ENCODE data around the gene COL4A6.

The COL4A6 gene

DNA sequence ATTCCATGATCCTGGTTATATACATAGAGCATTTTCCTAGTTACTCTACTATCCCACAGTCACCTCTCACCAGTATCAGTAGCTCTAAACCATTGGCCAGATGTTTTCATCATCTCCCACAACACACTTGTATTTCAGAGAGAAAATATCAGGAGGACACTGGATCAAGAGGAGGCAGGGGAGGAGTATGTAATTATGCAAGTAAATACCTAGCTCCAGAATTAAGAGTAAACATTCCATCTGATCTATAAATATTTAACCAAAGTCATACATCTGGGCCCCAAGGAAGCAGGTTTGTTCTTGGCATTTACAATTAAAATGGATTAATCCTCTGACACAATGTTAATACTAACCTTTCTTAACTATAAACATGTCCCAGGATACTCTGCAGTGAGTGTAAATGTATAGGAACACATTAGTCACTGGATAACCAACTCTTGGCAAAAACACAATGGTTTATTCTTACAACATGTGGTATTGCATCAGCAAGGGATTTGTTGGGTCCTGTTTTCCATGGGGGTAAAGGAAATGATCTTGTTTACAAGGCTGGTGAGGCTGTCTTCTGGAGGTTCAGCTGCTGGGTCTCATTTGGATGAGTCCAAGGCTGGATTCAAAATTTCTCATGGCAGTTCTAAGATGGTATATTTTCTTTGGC lies 176.5 kb downstream of the COL4A6 start:
- H3K36me3 ChIP-seq (ENCODE audit: insufficient read depth, low read depth, low read length): no peaks in the 10 kb centered on the region
- H3K27ac ChIP-seq (ENCODE audit: low read length): no peak overlapping the region
- no peak overlapping the region for H3K9ac ChIP-seq (ENCODE audit: low read depth, low read length)
- H3K4me3 ChIP-seq (ENCODE audit: low read length): no peak overlapping the region
- H3K4me1 ChIP-seq (ENCODE audit: insufficient read depth, low read length): no peaks in the 10 kb centered on the region
- no peaks in the 10 kb centered on the region for H3K9me3 ChIP-seq (ENCODE audit: insufficient read depth, low read depth, low read length)
- no peaks in the 10 kb centered on the region for H3K27me3 ChIP-seq (ENCODE audit: insufficient read depth, low read length)

DNA sequence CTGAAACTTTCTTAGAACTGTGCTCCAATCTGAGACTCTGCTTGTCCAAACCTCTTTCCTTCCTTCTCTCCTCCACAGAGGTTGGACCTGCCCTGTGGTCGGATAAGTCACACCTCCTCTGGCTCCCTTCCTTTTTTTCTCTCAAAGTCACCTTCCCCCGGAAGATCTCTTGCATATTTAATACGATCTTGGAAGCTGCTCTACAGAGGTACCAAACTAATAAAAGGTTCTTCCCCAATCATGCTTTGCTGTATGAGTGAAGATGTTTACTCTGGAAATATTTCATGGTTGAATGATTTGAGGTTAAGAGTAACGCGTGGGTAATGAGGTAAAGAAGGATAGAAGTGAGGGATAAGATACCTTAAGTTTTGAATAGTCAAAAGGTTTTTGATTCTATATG lies 180.7 kb downstream of the COL4A6 start:
- Histone ChIP-seq H3K4me1 (ENCODE audit: insufficient read depth, low read length) (no peaks in the 10 kb centered on the region), H3K4me3 (ENCODE audit: low read length) (no peak overlapping the region), H3K36me3 (ENCODE audit: insufficient read depth, low read depth, low read length) (no peaks in the 10 kb centered on the region), H3K27ac (ENCODE audit: low read length) (no peak overlapping the region), H3K27me3 (ENCODE audit: insufficient read depth, low read length) (no peaks in the 10 kb centered on the region), H3K9ac (ENCODE audit: low read depth, low read length) (no peak overlapping the region), H3K9me3 (ENCODE audit: insufficient read depth, low read depth, low read length) (no peaks in the 10 kb centered on the region)

DNA sequence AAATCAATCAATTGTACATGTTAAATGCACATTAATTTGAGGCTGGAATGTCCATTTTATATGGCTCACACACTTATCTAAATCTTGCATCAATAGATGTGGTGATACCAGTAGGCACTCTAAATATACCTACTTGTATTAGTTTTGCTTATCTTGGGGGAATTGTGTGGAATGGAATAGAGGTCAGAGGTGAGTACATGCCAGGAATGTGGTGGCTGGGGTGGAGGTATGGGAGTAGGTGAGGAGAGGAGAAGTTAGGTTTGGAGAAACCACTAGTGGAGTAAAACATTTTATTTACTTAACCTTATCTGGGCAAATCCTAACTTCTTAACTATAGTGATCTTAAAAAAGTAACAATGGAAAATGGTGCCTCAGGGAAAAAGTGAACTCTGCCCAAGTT lies 183.6 kb downstream of the COL4A6 start:
- Histone ChIP-seq H3K27me3 (ENCODE audit: insufficient read depth, low read length) (no peaks in the 10 kb centered on the region), H3K4me3 (ENCODE audit: low read length) (no peak overlapping the region)

DNA sequence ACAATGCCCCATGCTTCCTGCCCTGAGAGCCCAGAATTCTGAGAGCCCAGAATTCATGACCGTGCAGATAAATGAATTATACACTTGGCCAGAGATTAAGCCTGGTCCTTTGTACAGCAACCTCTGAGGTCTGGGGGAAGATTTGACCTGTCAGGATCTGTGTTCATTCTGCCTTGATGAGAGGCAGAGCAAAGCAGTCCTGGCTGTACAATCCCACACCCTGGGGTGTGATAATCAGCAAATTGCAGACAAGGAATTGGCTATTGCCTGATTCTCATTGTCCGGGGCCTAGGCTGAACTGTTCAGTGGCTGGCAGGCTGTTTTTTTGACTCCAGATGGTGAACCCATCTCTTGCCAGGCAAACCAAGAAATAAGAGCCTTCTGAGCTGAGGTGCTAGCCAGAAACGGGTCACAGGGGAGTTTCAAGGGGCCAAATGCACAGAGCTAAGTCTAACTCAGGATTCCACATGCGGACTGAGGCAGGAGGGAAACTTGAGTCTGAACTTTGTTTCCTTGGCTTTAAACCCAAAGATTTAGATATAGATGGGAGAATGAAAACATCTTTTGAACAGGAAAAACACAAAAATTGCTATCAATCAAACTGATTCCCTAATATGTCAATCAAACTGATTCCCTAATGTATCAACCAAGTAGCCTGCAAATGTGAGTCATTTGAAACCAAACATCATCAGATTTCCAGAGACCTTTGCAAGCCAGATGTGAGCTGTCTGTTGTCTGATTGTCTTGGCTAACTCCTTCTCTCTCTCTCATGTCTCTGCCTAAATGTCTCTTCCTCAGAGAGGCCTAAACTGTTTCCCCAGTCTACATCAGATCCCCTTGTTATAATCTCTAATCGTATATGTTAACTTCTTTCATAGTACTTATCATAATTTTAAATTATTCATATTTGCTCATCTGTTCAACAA lies 187.3 kb downstream of the COL4A6 start:
- H3K4me1 ChIP-seq (ENCODE audit: insufficient read depth, low read length): no peaks in the 10 kb centered on the region
- H3K4me3 ChIP-seq (ENCODE audit: low read length): no peak overlapping the region
- no peaks in the 10 kb centered on the region for H3K36me3 ChIP-seq (ENCODE audit: insufficient read depth, low read depth, low read length)
- H3K9me3 ChIP-seq (ENCODE audit: insufficient read depth, low read depth, low read length): no peaks in the 10 kb centered on the region
- H3K27me3 ChIP-seq (ENCODE audit: insufficient read depth, low read length): no peaks in the 10 kb centered on the region
- no peak overlapping the region for H3K27ac ChIP-seq (ENCODE audit: low read length)
- H3K9ac ChIP-seq (ENCODE audit: low read depth, low read length): no peak overlapping the region

More for the DNA sequence above, 183.6 kb downstream of the COL4A6 start:
- Histone ChIP-seq H3K4me1 (ENCODE audit: insufficient read depth, low read length) (no peaks in the 10 kb centered on the region), H3K9me3 (ENCODE audit: insufficient read depth, low read depth, low read length) (no peaks in the 10 kb centered on the region), H3K36me3 (ENCODE audit: insufficient read depth, low read depth, low read length) (no peaks in the 10 kb centered on the region), H3K27ac (ENCODE audit: low read length) (no peak overlapping the region), H3K9ac (ENCODE audit: low read depth, low read length) (no peak overlapping the region)

DNA sequence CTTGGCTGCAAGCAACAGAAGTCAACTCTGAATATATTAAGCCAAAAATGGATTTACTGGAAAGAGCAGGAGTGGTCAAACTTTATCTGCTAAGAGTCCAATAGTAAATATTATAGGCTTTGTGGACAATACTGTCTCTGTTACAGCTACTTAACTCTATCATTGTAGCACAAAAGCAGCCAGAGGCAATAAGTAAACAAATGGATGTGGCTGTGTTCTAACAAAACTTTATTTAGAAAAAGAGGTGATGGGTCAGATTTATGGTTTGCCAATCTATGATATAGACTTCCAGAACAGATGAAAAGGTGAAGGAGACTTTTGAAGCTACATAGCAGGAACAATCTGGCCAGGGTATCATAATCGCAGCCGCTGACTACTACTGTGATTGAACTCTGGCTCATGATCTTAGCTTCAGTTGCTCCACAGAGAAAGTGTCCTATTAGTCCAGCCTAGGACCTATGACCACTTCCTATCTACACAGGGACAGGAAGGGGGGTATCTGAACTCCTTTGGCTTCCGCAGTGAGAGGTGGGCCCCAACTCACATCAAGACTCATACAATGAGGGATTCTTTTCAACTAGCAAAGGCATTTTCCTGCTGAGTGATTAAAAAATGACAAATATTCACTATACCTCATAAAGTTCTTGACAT lies 191.8 kb downstream of the COL4A6 start:
- H3K27me3 ChIP-seq (ENCODE audit: insufficient read depth, low read length): no peaks in the 10 kb centered on the region
- H3K9me3 ChIP-seq (ENCODE audit: insufficient read depth, low read depth, low read length): no peaks in the 10 kb centered on the region
- H3K27ac ChIP-seq (ENCODE audit: low read length): no peak overlapping the region
- H3K36me3 ChIP-seq (ENCODE audit: insufficient read depth, low read depth, low read length): no peaks in the 10 kb centered on the region
- no peaks in the 10 kb centered on the region for H3K4me1 ChIP-seq (ENCODE audit: insufficient read depth, low read length)
- H3K9ac ChIP-seq (ENCODE audit: low read depth, low read length): no peak overlapping the region
- no peak overlapping the region for H3K4me3 ChIP-seq (ENCODE audit: low read length)

DNA sequence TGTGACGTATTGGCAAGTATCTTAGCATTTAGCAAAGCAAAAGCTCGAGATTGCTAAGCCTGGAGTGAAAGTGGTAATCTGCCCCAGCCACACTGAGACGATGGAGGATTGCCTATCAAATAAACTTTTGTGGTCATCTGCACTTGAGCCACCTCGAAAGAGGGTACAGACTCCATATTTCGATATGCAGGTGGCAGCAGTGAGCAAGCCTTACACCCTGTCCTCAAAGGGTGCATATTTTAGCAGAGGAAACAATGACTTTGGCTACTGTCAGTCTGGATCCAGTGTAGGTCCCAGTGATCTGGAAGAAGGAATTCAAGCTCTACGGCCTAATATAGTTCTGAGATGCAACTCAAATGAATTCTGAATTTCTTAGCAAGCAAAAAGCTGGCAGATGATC lies 192.8 kb downstream of the COL4A6 start:
- Histone ChIP-seq H3K27me3 (ENCODE audit: insufficient read depth, low read length) (no peaks in the 10 kb centered on the region), H3K4me1 (ENCODE audit: insufficient read depth, low read length) (no peaks in the 10 kb centered on the region), H3K4me3 (ENCODE audit: low read length) (no peak overlapping the region), H3K36me3 (ENCODE audit: insufficient read depth, low read depth, low read length) (no peaks in the 10 kb centered on the region), H3K9me3 (ENCODE audit: insufficient read depth, low read depth, low read length) (no peaks in the 10 kb centered on the region), H3K9ac (ENCODE audit: low read depth, low read length) (no peak overlapping the region), H3K27ac (ENCODE audit: low read length) (no peak overlapping the region)

DNA sequence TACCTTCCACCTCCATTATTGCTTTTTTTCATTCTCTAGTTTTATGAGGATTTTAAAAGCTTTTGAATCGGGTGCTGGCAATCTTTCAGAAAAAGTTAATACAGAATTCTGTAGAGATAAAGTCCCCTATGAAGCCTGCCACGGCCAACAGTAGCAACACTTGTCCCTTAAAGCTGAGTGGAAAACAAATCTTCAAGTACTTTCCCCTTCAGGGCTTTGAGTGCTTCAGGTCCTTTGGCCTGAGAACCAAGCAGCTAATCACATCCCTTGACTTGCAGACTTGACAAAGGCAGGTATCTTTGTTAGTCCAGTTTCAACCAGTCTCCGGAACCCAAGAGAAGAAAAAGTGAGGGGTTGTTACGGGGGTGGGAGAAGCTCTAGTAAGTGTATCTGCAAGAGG lies 202.2 kb downstream of the COL4A6 start:
- no peak overlapping the region for H3K27ac ChIP-seq (ENCODE audit: low read length)
- no peaks in the 10 kb centered on the region for H3K9me3 ChIP-seq (ENCODE audit: insufficient read depth, low read depth, low read length)
- H3K27me3 ChIP-seq (ENCODE audit: insufficient read depth, low read length): no peaks in the 10 kb centered on the region
- no peak overlapping the region for H3K9ac ChIP-seq (ENCODE audit: low read depth, low read length)
- H3K4me1 ChIP-seq (ENCODE audit: insufficient read depth, low read length): no peaks in the 10 kb centered on the region
- H3K4me3 ChIP-seq (ENCODE audit: low read length): no peak overlapping the region
- H3K36me3 ChIP-seq (ENCODE audit: insufficient read depth, low read depth, low read length): no peaks in the 10 kb centered on the region

DNA sequence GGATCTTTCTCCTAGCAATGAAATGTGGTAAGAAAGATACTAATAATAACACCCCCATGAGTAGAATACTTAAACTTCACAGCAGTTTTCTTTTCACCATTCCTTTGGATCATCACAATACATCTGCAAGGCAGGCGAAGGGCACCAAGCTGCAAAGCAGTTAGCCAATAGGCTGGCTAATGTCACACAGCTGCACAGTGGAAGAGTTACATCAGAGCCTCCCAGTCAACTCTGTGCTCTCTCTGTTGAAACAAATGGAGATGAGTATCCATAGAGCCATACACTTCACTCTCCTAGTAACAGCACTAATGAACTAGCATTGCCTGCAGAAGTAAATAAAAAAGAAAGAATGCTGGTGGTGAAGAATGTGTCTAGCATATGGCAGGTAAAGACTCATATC lies 207.6 kb downstream of the COL4A6 start:
- H3K27me3 ChIP-seq (ENCODE audit: insufficient read depth, low read length): no peaks in the 10 kb centered on the region
- no peaks in the 10 kb centered on the region for H3K4me1 ChIP-seq (ENCODE audit: insufficient read depth, low read length)
- H3K27ac ChIP-seq (ENCODE audit: low read length): no peak overlapping the region
- no peaks in the 10 kb centered on the region for H3K36me3 ChIP-seq (ENCODE audit: insufficient read depth, low read depth, low read length)
- no peaks in the 10 kb centered on the region for H3K9me3 ChIP-seq (ENCODE audit: insufficient read depth, low read depth, low read length)
- H3K4me3 ChIP-seq (ENCODE audit: low read length): no peak overlapping the region
- H3K9ac ChIP-seq (ENCODE audit: low read depth, low read length): no peak overlapping the region

DNA sequence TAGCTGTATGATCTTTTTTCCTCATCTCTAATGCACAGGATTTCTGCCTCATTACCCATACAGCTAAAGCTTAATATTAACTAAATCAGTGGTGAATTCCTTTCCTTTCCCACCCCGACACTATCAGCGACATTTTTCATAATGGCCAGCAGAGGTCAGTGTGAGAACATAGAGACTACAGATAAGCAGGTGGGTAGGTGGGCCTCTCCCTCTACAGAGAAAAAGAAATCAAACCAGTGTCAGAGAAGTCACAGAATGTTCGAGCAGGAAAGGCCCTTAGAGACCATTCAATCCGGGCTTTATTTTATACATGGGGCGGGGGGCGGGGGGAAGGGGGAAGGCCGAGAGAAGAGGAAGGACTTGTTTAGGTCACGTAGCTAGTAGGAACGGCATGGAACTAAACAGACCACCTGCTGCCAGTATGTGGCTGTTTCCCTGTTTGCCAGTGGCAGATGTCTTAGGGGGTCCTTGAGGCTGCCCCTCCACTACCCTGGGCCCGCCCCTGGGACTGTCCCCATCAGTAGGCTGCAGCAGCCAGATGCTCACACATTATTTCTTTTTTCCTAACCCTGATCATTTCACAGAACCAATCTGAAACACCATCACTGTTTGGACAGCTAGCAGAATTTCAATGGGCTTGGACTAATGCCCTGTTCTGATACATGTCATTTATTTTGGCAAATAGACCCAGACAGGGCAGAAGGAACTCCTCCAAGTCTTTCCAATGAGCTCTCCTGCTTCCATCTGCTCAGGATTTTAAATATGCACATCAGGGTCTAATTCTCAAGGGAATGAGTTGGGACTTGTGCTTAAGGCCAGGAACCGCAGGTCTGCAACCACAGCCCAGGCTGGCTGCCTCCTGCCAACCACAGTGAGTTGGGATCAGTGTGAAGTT lies 213.2 kb downstream of the COL4A6 start:
- Histone ChIP-seq H3K27me3 (ENCODE audit: insufficient read depth, low read length) (no peaks in the 10 kb centered on the region), H3K4me1 (ENCODE audit: insufficient read depth, low read length) (no peaks in the 10 kb centered on the region), H3K36me3 (ENCODE audit: insufficient read depth, low read depth, low read length) (no peaks in the 10 kb centered on the region), H3K9ac (ENCODE audit: low read depth, low read length) (no peak overlapping the region), H3K9me3 (ENCODE audit: insufficient read depth, low read depth, low read length) (no peaks in the 10 kb centered on the region), H3K4me3 (ENCODE audit: low read length) (no peak overlapping the region), H3K27ac (ENCODE audit: low read length) (no peak overlapping the region)

DNA sequence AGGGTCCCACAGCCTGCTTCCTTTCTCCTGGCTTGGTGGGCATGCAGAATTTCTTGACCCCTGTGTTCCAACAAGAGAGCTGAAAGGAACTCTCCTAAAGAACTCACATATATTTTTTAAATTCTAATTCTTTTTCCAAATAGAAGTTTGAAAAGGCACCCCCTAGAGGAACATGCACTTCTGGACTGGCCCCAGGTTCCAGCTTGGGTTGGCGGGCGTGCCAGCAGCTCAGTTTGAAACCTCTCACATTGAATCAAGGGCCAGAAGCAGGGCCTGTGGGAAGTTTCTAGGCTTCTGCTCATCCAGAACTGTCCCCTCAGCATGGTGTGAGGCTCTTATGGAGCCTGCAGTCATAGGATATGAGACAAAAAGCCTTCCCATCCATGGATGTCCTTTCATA lies 214.0 kb downstream of the COL4A6 start:
- Histone ChIP-seq H3K27me3 (ENCODE audit: insufficient read depth, low read length) (no peaks in the 10 kb centered on the region), H3K9me3 (ENCODE audit: insufficient read depth, low read depth, low read length) (no peaks in the 10 kb centered on the region), H3K4me1 (ENCODE audit: insufficient read depth, low read length) (no peaks in the 10 kb centered on the region), H3K36me3 (ENCODE audit: insufficient read depth, low read depth, low read length) (no peaks in the 10 kb centered on the region), H3K9ac (ENCODE audit: low read depth, low read length) (no peak overlapping the region), H3K27ac (ENCODE audit: low read length) (no peak overlapping the region), H3K4me3 (ENCODE audit: low read length) (no peak overlapping the region)

DNA sequence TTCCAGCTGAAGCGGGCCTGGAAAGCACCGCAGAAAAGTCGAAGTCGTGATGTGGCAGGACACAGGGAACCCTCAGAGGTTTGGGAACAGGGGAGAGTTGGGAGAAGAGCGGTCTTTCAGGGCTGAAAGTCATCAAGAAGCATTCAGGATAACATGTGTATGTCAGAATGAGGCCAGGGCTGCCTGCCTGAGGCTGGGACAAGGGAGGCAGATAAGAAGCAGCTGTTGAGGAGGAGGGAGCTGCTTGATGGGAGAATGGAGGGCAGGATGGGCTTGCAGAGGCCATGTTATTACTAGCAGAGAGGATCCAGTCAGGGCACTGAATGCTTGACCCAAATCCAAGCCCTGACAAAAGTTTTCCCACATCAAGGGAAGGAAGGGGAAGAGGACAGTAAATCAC lies 214.6 kb downstream of the COL4A6 start:
- Histone ChIP-seq H3K27me3 (ENCODE audit: insufficient read depth, low read length) (no peaks in the 10 kb centered on the region), H3K4me3 (ENCODE audit: low read length) (no peak overlapping the region), H3K36me3 (ENCODE audit: insufficient read depth, low read depth, low read length) (no peaks in the 10 kb centered on the region), H3K9me3 (ENCODE audit: insufficient read depth, low read depth, low read length) (no peaks in the 10 kb centered on the region), H3K4me1 (ENCODE audit: insufficient read depth, low read length) (no peaks in the 10 kb centered on the region), H3K9ac (ENCODE audit: low read depth, low read length) (no peak overlapping the region), H3K27ac (ENCODE audit: low read length) (no peak overlapping the region)
